Activated gamma-delta T cell (primary cell): ENCODE data around the gene CLDN18.

Source experiments
- DNase-seq: peaks from one replicate; lab custom pipeline; 2025; lab: John Stamatoyannopoulos, UW
- total RNA-seq, 2 donors: gene quantifications; one replicate each; lab custom pipeline; 2026; lab: John Stamatoyannopoulos, UW

CLDN18 gene
- 0 reads per million in 2 donors for total RNA-seq

GRCh38 chr3:138009476-138010272, at the start of gene CLDN18:
CLDN18 (plus strand) TSS chr3:138010165; CDS start chr3:138010226, 61 bp downstream.
- no peak for DNase-seq

GRCh38 chr3:137962251-137962650, 47.7 kb upstream of the CLDN18 start:
- DNase-seq, result no peak

DNA sequence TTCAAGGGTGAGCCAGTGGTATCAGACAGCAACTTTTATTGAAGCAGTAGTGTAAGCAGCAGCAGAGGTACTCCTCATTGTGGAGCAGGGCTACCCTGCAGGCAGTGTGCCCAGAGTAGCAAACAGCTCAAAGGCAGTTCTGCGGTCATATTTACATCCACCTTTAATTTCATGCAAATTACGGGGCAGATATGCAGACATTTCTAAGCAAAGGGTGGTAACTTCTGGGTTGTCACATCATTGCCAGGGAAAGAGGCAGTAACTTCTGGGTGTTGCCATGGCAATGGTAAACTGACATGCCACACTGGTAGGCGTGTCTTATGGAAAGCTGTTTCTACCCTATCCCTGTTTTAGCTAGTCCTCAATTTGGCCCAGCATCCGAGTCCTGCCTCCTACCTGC, 46.5 kb upstream of the CLDN18 start:
- no peak for DNase-seq

- DNase-seq, result peak; percentile 4
Measured at GRCh38 chr3:137970914-137971831, 38.8 kb upstream of the CLDN18 start.

- no peak for DNase-seq
Measured at GRCh38 chr3:137972396-137972795, 37.6 kb upstream of the CLDN18 start.

DNA sequence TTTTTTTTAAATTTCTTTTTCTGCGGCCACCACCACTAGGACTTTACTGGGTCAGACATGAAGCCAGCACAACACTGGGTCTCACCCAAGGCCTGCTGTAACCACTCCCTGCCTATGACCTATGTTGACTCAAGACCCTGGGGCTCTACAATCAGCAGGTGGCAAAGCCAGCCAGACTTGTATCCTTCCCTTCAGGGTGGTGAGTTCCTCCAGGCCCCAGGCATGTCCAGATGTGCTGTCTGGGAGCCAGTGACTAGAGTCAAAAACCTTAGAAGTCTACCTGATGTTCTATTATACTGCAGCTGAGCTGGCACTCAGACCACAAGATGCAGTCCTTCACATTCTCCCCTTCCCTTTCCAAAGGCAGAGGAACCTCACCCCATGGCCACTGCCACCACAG, 31.6 kb upstream of the CLDN18 start:
- DNase-seq, result no peak

DNA sequence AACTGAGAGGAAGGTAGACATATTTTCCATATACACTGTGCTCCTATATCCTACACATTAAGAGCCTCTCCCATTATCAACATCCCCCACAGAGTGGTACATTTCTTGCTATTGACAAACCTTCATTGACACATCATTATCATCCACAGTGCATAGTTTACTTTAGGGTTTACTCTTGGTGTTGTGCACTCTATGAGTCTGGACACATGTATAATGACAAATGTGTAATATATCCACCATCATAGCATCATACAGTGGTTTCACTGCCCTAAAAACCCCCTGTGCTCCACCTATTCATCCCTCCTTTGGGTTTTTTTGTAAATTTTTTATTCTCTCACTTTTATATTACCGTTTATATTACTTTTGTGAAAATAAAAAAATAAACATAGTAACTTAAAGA, 22.2 kb upstream of the CLDN18 start:
- DNase-seq, result no peak

DNA sequence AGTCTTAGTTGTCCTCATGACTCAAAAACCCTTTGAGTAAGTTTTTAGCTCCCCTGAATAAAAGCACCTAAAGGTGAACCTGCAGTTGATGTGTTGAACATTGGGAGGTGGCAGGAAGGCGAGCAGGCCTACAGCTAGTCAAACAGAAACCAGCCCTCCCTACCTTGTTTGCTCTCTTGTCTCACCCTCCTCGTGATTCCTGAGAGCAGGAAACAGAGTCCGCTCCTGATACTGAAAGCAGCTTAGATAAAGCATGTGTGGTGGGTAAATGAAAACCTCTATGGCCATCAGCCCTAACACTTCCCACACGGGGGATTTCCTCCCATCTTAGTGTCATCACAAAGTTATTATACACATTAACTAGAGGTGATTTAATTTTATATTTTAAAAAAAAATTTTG, 21.8 kb upstream of the CLDN18 start:
- DNase-seq, result no peak

DNA sequence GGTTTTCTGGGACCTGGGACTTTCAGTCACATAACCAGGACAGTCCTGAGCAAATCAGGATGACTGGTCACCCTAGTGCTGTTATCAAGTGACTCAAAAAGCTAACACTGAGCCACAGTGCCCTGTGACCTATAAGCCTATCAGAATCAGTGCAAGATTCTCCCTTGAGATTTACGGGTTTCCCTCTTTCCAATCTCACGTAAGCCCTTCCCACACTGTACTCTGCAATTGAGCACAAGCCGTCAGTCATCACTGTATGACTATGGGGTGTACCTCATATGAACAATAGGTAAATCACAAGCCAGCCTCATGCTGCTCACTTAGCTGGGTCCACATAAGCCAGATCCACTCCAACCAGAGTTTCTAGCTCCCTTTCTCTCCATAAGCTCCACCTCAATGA, 21.0 kb upstream of the CLDN18 start:
- DNase-seq, result no peak

DNA sequence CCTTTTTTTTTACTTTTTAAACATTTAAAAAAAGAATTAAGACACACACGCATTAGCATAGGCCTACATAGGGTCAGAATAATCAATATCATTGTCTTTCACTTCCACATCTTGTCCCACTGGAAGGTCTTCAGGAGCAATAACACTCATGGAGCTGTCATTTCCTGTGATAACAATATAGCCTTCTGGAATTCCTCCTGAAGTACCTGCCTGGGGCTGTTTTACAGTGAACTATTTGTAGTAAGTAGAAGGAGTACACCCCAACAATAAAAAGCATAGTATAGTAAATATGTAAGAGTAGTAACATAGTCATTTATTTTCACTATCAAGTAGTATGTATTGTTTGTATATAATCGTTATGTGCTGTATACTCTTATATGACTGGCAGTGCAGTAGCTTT, 19.5 kb upstream of the CLDN18 start:
- no peak for DNase-seq

GRCh38 chr3:137992592-137992991, 17.4 kb upstream of the CLDN18 start:
- no peak for DNase-seq

DNA sequence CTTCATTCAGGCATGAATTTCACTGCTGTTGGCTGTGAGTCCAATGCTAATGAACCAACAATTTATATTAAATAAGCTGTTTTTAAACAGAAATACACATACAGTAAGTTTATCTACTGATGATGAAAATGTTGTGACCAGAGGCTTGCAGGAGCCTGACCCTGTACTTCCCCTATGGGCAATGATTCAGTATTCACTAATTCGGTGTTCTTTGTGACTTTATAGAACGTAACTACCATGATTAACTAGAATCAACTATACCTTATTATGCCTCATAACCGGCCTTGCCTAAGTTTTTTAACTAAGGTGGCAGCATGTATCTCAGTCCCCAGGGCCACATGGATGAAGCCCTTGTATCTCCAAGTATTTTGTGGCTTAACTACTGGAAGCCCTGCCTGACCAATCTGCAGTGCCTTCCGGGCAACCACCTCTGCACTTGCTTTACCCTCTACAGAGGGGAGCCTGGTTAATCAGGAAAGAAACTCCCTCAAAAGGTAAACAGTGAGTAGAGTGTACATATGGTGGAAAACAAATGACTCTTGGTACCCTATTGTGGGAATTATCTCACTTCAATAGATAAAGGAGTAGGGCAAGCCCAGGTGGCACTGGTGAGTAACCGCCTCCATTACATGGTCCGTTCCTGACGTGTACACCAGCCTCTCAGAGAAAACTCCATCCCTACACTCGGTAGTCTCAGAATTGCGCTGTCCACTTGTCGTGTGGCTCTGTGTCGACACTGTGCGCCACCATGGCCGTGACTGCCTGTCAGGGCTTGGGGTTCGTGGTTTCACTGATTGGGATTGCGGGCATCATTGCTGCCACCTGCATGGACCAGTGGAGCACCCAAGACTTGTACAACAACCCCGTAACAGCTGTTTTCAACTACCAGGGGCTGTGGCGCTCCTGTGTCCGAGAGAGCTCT, 11.6 kb upstream of the CLDN18 start:
- DNase-seq, result no peak

DNA sequence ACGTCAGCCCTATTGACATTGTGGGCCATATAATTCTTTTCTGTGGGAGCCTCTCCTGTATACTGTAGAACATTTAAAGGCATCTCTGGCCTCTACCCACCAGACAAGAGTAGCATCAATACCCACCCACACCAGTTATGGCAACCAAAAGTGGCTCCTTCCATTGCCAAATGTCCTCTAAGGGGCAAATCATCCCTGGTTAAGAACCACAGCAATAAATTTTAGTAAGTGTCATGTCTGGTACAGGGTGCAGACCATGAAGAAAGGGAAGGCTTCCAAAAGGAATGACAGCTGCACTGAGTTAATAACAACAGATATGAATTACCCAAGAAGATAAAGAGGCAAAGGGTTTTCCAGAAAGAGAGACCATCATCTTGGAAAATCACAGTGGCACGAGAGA, 6.9 kb upstream of the CLDN18 start:
- no peak for DNase-seq

DNA sequence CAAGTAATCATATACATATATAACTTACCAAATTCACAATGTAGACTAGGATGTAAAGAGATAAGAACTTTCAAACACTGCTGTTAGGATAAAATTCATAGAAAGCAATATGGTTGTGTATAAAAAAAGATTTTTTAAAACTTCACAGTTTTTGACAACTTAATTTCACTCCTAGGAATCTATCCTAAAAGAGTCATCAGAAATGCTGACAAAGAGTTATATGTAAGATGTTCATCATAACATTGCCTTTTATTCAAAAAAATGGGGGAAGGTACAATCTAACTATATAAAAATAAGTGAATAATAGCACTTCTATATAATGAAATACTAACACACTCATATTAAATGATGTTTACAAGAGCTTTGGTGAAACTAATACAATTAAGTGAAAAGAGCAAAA, 4.3 kb upstream of the CLDN18 start:
- no peak for DNase-seq

DNA sequence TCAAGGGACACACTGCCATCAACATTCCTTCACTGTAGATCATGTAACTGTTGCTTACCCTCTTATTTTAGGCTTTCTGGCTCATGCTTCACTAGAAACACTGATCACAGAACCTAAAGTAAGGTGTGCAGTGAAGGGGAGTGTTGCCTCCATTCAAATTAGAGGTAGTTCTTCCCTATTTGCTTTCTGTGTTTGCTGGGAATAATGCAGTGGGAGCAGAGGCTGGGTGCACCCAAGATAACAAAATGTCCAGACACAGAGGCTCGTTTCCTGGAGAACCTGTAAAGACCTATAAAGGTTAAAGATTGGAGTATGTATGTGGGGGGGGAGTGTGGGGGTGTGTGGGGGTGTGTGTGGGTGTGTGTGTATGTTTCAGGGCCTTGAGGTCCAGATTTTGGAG, 2.1 kb upstream of the CLDN18 start:
- DNase-seq, result no peak

DNA sequence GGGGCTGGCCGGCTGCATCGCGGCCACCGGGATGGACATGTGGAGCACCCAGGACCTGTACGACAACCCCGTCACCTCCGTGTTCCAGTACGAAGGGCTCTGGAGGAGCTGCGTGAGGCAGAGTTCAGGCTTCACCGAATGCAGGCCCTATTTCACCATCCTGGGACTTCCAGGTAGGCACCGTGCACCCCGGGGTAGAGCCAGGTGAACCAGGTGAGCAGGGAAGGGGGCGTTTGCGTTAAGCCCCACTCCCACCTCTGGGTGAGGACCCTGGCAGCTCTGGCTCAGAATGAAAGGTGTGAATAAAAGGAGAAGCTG, 267 bp downstream of the CLDN18 start:
- DNase-seq, result no peak

- no peak for DNase-seq
Measured at GRCh38 chr3:138011722-138012121, 1.8 kb downstream of the CLDN18 start.

- DNase-seq, result no peak
Measured at GRCh38 chr3:138012526-138012925, 2.6 kb downstream of the CLDN18 start.

DNA sequence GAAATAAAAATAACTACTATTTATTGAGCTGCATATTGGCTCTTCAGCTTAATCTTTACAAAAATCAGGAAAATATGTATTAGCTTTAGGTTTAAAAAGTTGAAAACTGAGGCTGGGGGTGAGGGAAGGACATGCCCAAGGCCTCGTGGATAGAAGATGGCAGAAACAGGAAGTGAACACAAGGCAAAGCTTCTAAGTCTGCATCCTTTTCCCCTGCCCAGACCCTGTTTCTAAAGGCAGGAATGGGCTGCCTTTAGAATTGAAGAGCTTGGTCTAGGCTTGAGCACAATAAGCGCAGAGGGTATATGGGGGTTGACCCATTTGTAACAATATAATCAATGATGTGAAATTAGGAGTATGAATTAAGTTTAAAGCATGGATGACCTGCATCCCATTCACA, 6.1 kb downstream of the CLDN18 start:
- DNase-seq, result no peak

DNA sequence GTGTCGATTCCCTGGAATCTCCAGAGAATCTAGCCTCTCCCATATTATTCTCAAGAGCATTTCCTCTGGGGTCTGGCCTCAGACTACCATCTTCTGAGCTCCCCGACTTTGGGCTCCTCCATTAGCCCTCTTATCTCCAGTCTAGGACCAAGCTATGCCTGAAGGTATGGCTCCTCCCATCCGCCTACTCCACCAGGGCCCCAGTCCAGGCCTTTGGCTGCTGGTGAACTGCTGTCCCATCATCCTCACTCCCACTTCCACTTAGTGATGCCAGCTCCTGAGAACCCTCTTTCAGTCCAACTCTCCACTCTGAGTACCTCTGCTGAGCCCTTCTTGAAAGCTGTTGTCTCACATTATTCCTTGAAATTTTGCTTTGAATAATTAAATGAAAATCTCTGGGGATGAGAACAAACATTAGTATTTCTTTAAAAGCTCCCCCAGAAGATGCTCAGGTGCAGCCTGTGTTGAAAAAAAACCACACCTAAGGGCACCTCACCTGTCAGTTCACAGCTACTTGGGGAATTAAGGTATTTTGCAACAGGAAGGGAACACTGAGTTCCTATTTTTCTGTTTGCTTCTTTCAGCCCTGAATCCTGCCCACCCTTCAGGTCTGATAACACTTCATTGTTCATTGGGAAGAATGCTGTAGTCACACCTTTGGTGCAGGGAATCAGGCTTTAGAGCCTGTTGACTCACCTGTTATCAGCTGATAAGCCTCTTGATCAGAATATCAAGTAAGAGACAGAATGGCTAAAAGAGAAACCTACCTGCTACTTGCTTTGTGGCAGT, 9.5 kb downstream of the CLDN18 start:
- DNase-seq, result no peak

- no peak for DNase-seq
Measured at GRCh38 chr3:138023754-138024153, 13.8 kb downstream of the CLDN18 start.
